Fibroblast of villous mesenchyme (primary cell): ENCODE results near the gene RABGEF1. TPM values are rescaled to one million over a fixed set of nuclear protein-coding genes. Genes with fewer than 3 reads are reported as not detected.
A peak's percentile ranks its signal among the peaks of the same experiment; 100 is the strongest.
"Not testable (repeated sequence)": the region's sequence is repeated elsewhere in the genome, so short reads cannot be mapped to it uniquely, and the experiment has no call there.

Experiments used
- DNase-seq: peaks from one replicate; pipeline ENCODE4 v3.0.0-alpha.2; 2010; ENCODE audit warnings: low read depth
- H3K4me3 ChIP-seq: 2 replicates; pipeline ENCODE4 v1.5.1; 2011; ENCODE audit warnings: low read depth, mild to moderate bottlenecking, low read length
- total RNA-seq: library from RNA; depleted of rRNA; stranded (reverse); fragments of >200 nt; gene quantifications from 2 replicates; pipeline ENCODE4 v1.2.3, GENCODE V29; 2012
- TF ChIP-seq, protein P1 (sequence below): IDR thresholded peaks from 2 replicates; pipeline ENCODE4 v1.5.1; 2012; ENCODE audit warnings: low read depth, mild to moderate bottlenecking, low read length; ENCODE audit not compliant: insufficient read depth

The RABGEF1 gene
- total RNA-seq, 1 donor, result 61.7 TPM

DNA sequence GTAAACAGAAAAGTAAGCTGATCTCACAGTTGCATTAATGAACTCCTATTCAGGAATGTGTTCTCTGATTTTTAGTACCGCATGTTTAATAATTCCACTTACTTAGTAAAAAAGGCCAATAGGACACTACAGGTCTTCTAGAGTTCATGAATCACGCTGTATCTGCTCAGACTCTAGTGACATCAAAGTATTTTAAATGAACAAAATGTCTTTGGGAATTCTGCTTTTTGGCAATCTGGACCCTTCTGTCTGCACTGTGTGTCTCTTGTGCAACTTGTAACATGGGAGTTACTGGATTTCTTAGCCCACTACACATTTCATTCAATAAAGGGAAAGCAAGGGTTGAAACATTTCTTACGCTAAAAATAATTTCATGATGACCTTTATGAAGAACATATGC, 50.2 kb downstream of the RABGEF1 start:
- no peak overlapping the region for H3K4me3 ChIP-seq
- DNase-seq, result peak; percentile 33
- TF ChIP-seq, protein P1, sequence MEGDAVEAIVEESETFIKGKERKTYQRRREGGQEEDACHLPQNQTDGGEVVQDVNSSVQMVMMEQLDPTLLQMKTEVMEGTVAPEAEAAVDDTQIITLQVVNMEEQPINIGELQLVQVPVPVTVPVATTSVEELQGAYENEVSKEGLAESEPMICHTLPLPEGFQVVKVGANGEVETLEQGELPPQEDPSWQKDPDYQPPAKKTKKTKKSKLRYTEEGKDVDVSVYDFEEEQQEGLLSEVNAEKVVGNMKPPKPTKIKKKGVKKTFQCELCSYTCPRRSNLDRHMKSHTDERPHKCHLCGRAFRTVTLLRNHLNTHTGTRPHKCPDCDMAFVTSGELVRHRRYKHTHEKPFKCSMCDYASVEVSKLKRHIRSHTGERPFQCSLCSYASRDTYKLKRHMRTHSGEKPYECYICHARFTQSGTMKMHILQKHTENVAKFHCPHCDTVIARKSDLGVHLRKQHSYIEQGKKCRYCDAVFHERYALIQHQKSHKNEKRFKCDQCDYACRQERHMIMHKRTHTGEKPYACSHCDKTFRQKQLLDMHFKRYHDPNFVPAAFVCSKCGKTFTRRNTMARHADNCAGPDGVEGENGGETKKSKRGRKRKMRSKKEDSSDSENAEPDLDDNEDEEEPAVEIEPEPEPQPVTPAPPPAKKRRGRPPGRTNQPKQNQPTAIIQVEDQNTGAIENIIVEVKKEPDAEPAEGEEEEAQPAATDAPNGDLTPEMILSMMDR, result no peak

DNA sequence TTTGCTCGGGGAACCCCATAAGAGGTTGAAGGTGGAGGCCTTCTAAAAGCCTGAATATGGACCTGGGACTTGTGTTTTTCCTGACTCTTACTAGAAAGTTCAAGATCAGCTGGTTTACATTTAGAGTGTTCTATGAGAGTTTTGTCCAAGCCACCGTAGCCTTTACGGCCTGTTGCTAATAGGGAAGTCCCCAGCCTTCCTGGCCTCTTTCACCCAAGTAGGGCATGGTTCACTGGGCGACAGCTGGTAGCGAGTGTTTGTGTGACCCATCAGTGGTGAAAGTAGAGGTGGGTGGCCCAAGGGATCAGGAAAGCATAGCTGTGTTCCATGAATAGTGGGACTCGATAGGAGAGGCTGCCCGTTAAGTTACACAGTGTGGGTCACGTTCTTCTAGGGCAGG, 60.1 kb downstream of the RABGEF1 start:
- no peak overlapping the region for H3K4me3 ChIP-seq
- no peak for DNase-seq
- TF ChIP-seq, protein P1, result no peak

DNA sequence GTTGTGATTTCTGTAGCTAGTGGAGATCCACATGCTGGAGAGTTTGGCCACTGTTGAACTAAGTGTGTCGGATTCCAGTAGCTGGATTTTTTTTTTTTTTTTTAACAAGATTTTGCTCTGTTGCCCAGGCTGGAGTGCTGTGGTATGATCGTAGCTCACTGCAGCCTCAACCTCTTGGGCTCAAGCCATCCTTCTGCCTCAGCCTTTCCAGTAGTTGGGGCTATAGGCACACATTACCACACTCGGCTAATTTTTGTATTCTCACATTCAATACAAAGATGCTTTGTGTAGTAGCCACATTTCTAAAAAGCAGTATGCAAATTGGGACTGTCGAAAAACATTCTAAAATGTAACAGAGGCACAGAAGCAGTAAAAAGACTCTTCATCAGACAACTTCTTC, 63.5 kb downstream of the RABGEF1 start:
- H3K4me3 ChIP-seq, result no peak overlapping the region
- TF ChIP-seq, protein P1, result no peak
- no peak for DNase-seq

DNA sequence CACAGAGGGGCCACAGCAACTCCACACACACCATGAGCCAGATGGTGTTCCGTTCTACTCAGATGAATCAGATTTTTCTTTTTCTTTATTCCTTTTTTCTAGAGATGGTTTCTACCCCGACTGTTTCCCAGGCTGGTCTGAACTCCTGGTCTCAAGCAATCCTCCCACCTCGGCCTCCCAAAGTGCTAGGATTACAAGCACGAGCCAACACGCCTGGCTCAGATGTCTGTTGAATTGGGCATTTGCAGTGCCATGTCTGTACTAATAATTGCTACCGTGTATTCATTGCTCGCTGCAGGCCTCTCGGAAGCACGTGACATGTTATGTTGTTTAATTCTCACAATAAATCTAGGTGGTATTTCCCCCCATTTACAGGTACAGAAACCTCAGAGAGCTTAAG, 67.2 kb downstream of the RABGEF1 start:
- no peak overlapping the region for H3K4me3 ChIP-seq
- TF ChIP-seq, protein P1, result no peak
- DNase-seq, result no peak

DNA sequence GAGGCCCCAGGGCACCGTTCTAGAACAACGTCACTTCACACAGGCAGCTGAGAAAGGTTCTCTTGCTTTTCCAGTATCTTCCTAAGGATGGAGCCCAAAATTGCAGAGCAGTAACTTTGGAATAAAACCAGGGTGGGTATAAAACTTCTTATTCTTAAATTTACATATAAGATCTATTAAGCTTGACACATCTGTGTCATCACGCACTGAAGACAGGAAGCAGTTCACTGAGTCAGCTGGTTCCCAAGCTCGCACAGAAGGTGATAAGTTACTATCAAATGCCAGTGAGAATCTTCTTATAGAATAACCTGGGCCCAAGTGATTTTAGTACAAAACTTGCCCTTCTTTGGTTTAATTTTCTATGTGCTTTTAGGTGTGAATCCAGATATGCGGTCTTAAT, 70.2 kb downstream of the RABGEF1 start:
- no peak overlapping the region for H3K4me3 ChIP-seq
- TF ChIP-seq, protein P1, result no peak

DNA sequence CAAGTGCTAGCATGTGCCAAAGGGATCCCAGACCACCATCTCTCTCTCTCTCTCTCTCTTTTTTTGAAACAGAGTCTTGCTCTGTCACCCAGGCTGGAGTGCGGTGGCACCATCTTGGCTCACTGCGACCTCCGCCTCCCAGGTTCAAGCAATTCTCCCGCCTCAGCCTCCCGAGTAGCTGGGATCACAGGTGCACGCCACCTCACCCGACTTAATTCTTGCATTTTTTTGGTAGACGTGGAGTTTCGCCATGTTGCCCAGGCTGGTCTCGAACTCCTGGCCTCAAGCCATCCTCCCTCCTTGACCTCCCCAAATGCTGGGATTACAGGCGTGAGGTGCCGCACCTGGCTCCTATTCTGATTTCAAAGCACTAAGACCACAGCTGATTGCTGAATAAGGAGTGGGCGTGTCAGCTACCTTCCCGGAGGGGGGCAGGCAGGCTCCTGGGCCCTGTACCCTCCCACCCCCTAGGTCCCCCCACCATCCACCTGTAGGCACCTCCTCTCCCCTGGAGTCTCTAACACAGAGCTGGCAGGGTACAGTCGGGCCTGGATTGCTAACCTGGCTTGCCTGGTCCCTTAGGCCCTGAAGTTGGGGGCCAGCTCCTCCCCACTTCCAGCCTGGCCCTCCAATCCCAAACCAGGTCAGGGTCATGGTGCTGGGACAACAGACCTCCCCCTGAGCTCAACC, 74.8 kb downstream of the RABGEF1 start:
- not testable (repeated sequence) for H3K4me3 ChIP-seq, DNase-seq

More for the DNA sequence above, 70.2 kb downstream of the RABGEF1 start:
- no peak for DNase-seq

DNA sequence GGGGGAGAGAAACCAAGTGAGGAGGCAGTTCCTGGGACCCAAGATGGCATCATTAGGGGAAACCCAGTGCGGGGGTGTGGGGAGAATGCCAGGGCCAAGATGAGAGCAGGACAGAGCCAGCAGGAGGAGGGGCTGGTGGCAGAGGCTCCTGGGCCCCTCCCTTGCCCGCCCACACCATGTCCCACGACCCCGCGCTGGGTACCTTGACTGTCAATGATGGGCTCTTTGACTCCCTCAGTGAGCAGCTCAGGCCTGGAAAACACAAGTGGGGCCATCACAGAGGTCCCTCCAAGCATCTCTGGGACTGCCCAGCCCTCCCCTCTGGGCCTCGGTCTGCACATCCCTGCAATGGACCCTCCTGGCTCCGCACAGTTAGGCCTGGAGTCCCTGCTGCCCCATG, 75.4 kb downstream of the RABGEF1 start:
- DNase-seq, result no peak
- TF ChIP-seq, protein P1, result no peak
- H3K4me3 ChIP-seq, result no peak overlapping the region

DNA sequence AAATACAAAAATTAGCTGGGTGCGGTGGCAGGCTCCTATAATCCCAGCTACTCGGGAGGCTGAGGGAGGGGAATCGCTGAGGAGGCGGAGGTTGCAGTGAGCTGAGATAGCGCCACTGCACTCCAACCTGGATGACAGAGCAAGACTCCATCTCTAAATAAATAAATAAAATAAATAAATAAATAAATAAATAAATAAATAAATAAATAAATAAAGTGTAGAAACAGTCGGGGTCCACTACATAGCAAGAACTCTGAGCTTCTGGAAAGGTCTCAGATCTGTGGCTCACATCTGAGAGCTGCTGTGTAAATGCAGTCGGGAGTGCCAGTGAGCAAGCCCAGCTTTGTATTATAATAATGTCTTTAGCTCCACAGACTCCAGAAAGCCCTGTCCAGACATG, 76.1 kb downstream of the RABGEF1 start:
- DNase-seq, result not testable (repeated sequence)

DNA sequence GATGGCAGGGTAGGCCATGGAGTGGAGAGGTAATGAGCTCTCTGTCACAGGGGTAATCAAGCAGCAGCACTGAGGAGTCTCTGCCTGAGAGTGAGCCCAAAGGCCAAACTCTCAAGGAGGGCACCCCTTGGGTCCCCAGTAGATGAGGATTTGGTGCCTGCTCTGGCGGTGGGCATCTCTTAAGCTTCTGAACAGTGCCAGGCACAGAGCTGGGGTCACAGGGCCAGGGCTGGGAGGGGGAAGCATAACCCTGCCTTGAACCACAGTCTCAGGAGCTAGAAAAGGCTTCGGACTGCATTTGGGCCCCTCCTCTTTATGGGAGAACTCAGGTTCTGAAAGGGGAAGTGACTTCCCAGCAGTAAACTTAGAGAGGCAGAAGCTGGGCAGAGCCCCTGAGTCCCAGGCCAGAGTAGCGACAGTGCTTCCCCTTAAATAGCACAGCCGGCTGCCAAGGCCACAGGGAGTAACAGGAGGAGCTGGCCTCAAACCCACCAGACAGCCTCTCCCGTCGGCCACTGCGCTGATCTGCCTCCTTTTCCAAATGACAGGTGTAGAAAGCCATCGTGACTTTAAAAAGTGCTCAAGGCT, 76.8 kb downstream of the RABGEF1 start:
- not testable (repeated sequence) for DNase-seq, H3K4me3 ChIP-seq

More for the DNA sequence above, 76.1 kb downstream of the RABGEF1 start:
- H3K4me3 ChIP-seq, result not testable (repeated sequence)

DNA sequence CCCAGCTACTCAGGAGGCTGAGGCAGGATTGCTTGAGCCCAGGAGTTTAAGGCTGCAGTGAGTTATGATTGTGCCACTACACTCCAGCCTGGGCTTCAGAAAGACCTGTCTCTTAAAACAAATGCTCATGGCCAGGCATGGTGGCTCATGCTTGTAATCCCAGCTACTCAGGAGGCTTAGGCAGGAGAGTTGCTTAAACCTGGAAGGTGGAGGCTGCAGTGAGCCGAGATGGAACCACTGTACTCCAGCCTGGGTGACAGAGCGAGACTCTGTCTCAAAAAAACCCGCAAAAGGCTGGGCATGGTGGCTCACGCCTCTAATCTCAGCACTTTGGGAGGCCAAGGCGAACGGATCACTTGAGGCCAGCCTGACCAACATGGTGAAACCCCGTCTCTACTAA, 77.4 kb downstream of the RABGEF1 start:
- not testable (repeated sequence) for H3K4me3 ChIP-seq, DNase-seq
